HCT116 (cell line): ENCODE data around the gene SORCS2. TPM values are rescaled to one million over a fixed set of nuclear protein-coding genes. Genes with fewer than 3 reads are reported as not detected.

Experiments
- ATAC-seq: fragments of 200-7000 bp; cut with Tn5 transposase; 2 replicates; pipeline ENCODE4 v1.9.1; 2020; ENCODE audit warnings: mild to moderate bottlenecking, moderate library complexity
- BruUV-seq: library from RNA; stranded (reverse); fragments of 400-500 nt; replicated peaks from 2 replicates; lab custom pipeline; 2021; lab: Mats Ljungman, UMichigan
- CTCF ChIA-PET: fragments of 300-600 bp; sonication (Branson Sonifier 250); formaldehyde crosslinking; loops from one replicate; lab custom pipeline; 2021; ENCODE audit warnings: antibody characterized with exemption; lab: Charles Lee
- POLR2A ChIA-PET: fragments of 300-600, 350-600 bp; sonication (Branson Sonifier 250); formaldehyde crosslinking; loops from one replicate; lab custom pipeline; 2021; ENCODE audit warnings: antibody characterized with exemption; lab: Charles Lee
- RAD21 ChIA-PET, 2 experiments: fragments of 300-600 bp; sonication (Branson Sonifier 250); formaldehyde crosslinking; loops; one replicate each; lab custom pipeline; 2023; ENCODE audit warnings: low total read pairs in 2 of 2; ENCODE audit not compliant: uncharacterized antibody in 2 of 2, unreplicated experiment in 2 of 2, low non-redundant PET in 1 of 2; lab: Charles Lee
- DNase-seq: peaks from one replicate; pipeline ENCODE4 v3.0.0-alpha.2; 2010; ENCODE audit warnings: low read depth, low spot score
- H2AFZ ChIP-seq: fragments of 200-600 bp; shearing (Covaris generic), sonication (generic); 2 replicates; pipeline ENCODE4 v1.6.1; 2017; ENCODE audit warnings: low read depth, mixed run types, mixed read lengths, antibody characterized with exemption, low read length; ENCODE audit not compliant: poor library complexity, severe bottlenecking
- H3K27ac ChIP-seq: 2 replicates; pipeline ENCODE4 v1.5.1; 2012; ENCODE audit warnings: low read depth, low read length
- H3K27me3 ChIP-seq: fragments of 200-600 bp; sonication (generic); 2 replicates; pipeline ENCODE4 v1.6.1; 2016; ENCODE audit warnings: mixed run types, low read length, mixed read lengths; ENCODE audit not compliant: insufficient read depth
- H3K36me3 ChIP-seq, 2 experiments: fragments of 200-500 bp in 1 of 2; fragments of 200-600 bp in 1 of 2; sonication (Bioruptor generic) in 1 of 2; sonication (generic) in 1 of 2; 2 replicates each; pipeline versions ENCODE4 v1.5.1 to v1.6.1; 2014 to 2016; ENCODE audit warnings: low read length in 2 of 2, inconsistent platforms in 1 of 2, mixed read lengths in 1 of 2, mixed run types in 1 of 2; ENCODE audit not compliant: insufficient read depth in 2 of 2, control insufficient read depth in 1 of 2
- H3K4me1 ChIP-seq, 2 experiments: fragments of 200-600 bp in 1 of 2; sonication (generic) in 1 of 2; 2 replicates each; pipeline versions ENCODE4 v1.5.1 to v1.6.1; 2012 to 2017; ENCODE audit warnings: low read length in 2 of 2, inconsistent platforms in 1 of 2, mild to moderate bottlenecking in 1 of 2, mixed read lengths in 1 of 2, mixed run types in 1 of 2, moderate library complexity in 1 of 2; ENCODE audit not compliant: insufficient read depth in 2 of 2, control insufficient read depth in 1 of 2
- H3K4me2 ChIP-seq: fragments of 200-600 bp; sonication (generic); 2 replicates; pipeline ENCODE4 v1.6.1; 2017; ENCODE audit warnings: mixed run types, low read length, mixed read lengths
- H3K4me3 ChIP-seq, 2 experiments: fragments of 200-600 bp in 1 of 2; sonication (generic) in 1 of 2; replicated peaks in 1 of 2; 2 replicates each; pipeline ENCODE4 v1.5.1; 2011 to 2016; ENCODE audit warnings: low read length in 2 of 2, control low read depth in 1 of 2, low read depth in 1 of 2, mild to moderate bottlenecking in 1 of 2, mixed read lengths in 1 of 2, mixed run types in 1 of 2
- H3K79me2 ChIP-seq: fragments of 200-600 bp; sonication (generic); 2 replicates; pipeline ENCODE4 v1.6.1; 2017; ENCODE audit warnings: mild to moderate bottlenecking, mixed run types, low read length, moderate library complexity, mixed read lengths; ENCODE audit not compliant: insufficient read depth
- H3K9ac ChIP-seq: fragments of 200-600 bp; sonication (generic); 2 replicates; pipeline ENCODE4 v1.6.1; 2016; ENCODE audit warnings: low read length, mixed read lengths
- H3K9me2 ChIP-seq: fragments of 200-600 bp; sonication (generic), shearing (Covaris generic); 2 replicates; pipeline ENCODE4 v1.6.1; 2017; ENCODE audit warnings: mixed run types, mild to moderate bottlenecking, moderate library complexity; ENCODE audit not compliant: insufficient read depth
- H3K9me3 ChIP-seq, 2 experiments: fragments of 200-500 bp in 1 of 2; fragments of 200-600 bp in 1 of 2; sonication (Bioruptor generic) in 1 of 2; sonication (generic) in 1 of 2; 2 replicates each; pipeline ENCODE4 v1.6.1; 2014 to 2017; ENCODE audit warnings: low read length in 2 of 2, mixed read lengths in 2 of 2, inconsistent platforms in 1 of 2, low read depth in 1 of 2, mild to moderate bottlenecking in 1 of 2, mixed run types in 1 of 2, moderate library complexity in 1 of 2; ENCODE audit not compliant: control insufficient read depth in 1 of 2, insufficient read depth in 1 of 2
- H4K20me1 ChIP-seq: fragments of 200-600 bp; sonication (generic), shearing (Covaris generic); 2 replicates; pipeline ENCODE4 v1.6.1; 2017; ENCODE audit warnings: mixed run types, mild to moderate bottlenecking, moderate library complexity; ENCODE audit not compliant: insufficient read depth
- ATF3 ChIP-seq: IDR thresholded peaks from 2 replicates; pipeline ENCODE4 v1.6.1; 2012
- CEBPB ChIP-seq: IDR thresholded peaks from 2 replicates; pipeline ENCODE4 v1.6.1; 2012; ENCODE audit warnings: low read depth
- CTCF ChIP-seq, 3 experiments: fragments of 200-600 bp in 1 of 3; sonication (generic) in 1 of 3; IDR thresholded peaks in 2 of 3; conservative IDR thresholded peaks in 1 of 3; 2 replicates each; pipeline ENCODE4 v1.5.1; 2012 to 2017; ENCODE audit warnings: low read depth in 2 of 3, low read length in 2 of 3, antibody characterized with exemption in 1 of 3, borderline replicate concordance in 1 of 3, control low read depth in 1 of 3, mild to moderate bottlenecking in 1 of 3, mixed read lengths in 1 of 3, mixed run types in 1 of 3, moderate library complexity in 1 of 3; ENCODE audit not compliant: insufficient read depth in 1 of 3
- ELF1 ChIP-seq: IDR thresholded peaks from 2 replicates; pipeline ENCODE4 v1.6.1; 2012; ENCODE audit warnings: low read depth, borderline replicate concordance
- EZH2 ChIP-seq: fragments of 200-600 bp; sonication (generic); IDR thresholded peaks from 2 replicates; pipeline ENCODE4 v1.6.1; 2017; ENCODE audit warnings: antibody characterized with exemption, mixed run types
- MAX ChIP-seq: IDR thresholded peaks from 2 replicates; pipeline ENCODE4 v1.6.1; 2012
- POLR2A ChIP-seq: IDR thresholded peaks from 2 replicates; pipeline ENCODE4 v1.7.0; 2011; ENCODE audit warnings: borderline replicate concordance; ENCODE audit not compliant: insufficient read depth, insufficient read length; ENCODE audit errors: extremely low read depth
- RAD21 ChIP-seq: IDR thresholded peaks from 2 replicates; pipeline ENCODE4 v1.6.1; 2012; ENCODE audit warnings: low read depth, mild to moderate bottlenecking
- REST ChIP-seq: IDR thresholded peaks from 2 replicates; pipeline ENCODE4 v1.6.1; 2012; ENCODE audit warnings: low read depth
- SP1 ChIP-seq: IDR thresholded peaks from 2 replicates; pipeline ENCODE4 v1.6.1; 2012; ENCODE audit warnings: low read depth
- TCF7L2 ChIP-seq: IDR thresholded peaks from 2 replicates; pipeline ENCODE4 v1.7.0; 2011; ENCODE audit warnings: borderline replicate concordance, inconsistent platforms; ENCODE audit not compliant: insufficient read depth, insufficient read length; ENCODE audit errors: extremely low read depth
- YY1 ChIP-seq: IDR thresholded peaks from 2 replicates; pipeline ENCODE4 v1.6.1; 2011; ENCODE audit warnings: low read length, low read depth, moderate library complexity, mild to moderate bottlenecking; ENCODE audit not compliant: insufficient replicate concordance; ENCODE audit errors: extremely low read depth
- ZBTB33 ChIP-seq: IDR thresholded peaks from 2 replicates; pipeline ENCODE4 v1.6.1; 2011; ENCODE audit warnings: mild to moderate bottlenecking, low read length, moderate library complexity; ENCODE audit not compliant: insufficient replicate concordance; ENCODE audit errors: extremely low read depth
- ZNF274 ChIP-seq: fragments of 200-500 bp; sonication (Bioruptor generic); IDR thresholded peaks from 2 replicates; pipeline ENCODE4 v1.6.1; 2014; ENCODE audit warnings: mild to moderate bottlenecking, low read depth, low read length, inconsistent platforms
- intact Hi-C: fragments of 100-400 bp; cut with micrococcal nuclease; formaldehyde crosslinking; loops from 2 replicates; pipeline ENCODE4 v1.10.0; 2022
- total RNA-seq: library from RNA; stranded (reverse); gene quantifications from one replicate; pipeline ENCODE4 v1.2.1, GENCODE V29; 2021; ENCODE audit not compliant: unreplicated experiment

SORCS2 gene
- total RNA-seq, 1 experiment from 2014 or later: 0.37 TPM

GRCh38 chr4:7430368-7430964 is 238.1 kb downstream of the SORCS2 start:
- no TSS peak for BruUV-seq
- H3K27me3 ChIP-seq: no peaks in the 10 kb centered on the region
- H3K27ac ChIP-seq: no peak overlapping the region
- DNase-seq (peak; percentile 2), ATAC-seq (peak; percentile 70)
- H3K4me3 ChIP-seq: peak overlapping the region in 1 of 2 experiments; percentile 18; a peak in 1 of 4 replicates
- no peaks in the 10 kb centered on the region for H3K9me3 ChIP-seq
- POLR2A ChIA-PET: no interaction called here
- no peaks in the 10 kb centered on the region for H3K36me3 ChIP-seq
- intact Hi-C loops: no loop called here
- peak overlapping the region; percentile 70 for H3K4me2 ChIP-seq
- no peaks in the 10 kb centered on the region for H3K79me2 ChIP-seq
- H3K4me1 ChIP-seq: peaks cover 34 to 40% of the 10 kb centered on the region in 2 experiments
- H3K9me2 ChIP-seq: no peaks in the 10 kb centered on the region
- H2AFZ ChIP-seq: peak overlapping the region; percentile 58
- RAD21 ChIA-PET: no interaction called here
- CTCF ChIA-PET: no interaction called here
- H3K9ac ChIP-seq: no peak overlapping the region; the same call in 1 of the 2 replicates
- no peaks in the 10 kb centered on the region for H4K20me1 ChIP-seq
- TF ChIP-seq REST (no peak), ZBTB33 (no peak), ATF3 (no peak), RAD21 (no peak), EZH2 (no peak), MAX (no peak), TCF7L2 (no peak), ELF1 (no peak), POLR2A (no peak), CTCF (IDR thresholded peaks at IDR 0.05 in 2 of 3, conservative IDR thresholded peaks at IDR 0.05 in 1 of 3; ENCODE audit: borderline replicate concordance in 1 of 3, insufficient read depth in 1 of 3, low read depth in 2 of 3, low read length in 2 of 3) (no peak), ZNF274 (no peak), CEBPB (no peak), YY1 (no peak), SP1 (no peak)
